ENCODE results near the gene UBIAD1.
A peak's percentile ranks its signal among the peaks of the same experiment; 100 is the strongest.
"Not testable (repeated sequence)": the region's sequence is repeated elsewhere in the genome, so short reads cannot be mapped to it uniquely, and the experiment has no call there.

The UBIAD1 gene

GRCh38 chr1:11302366-11302765 lies 29.4 kb downstream of the UBIAD1 start:
- no peak for DNase-seq (ENCODE audit: low read depth)
- H3K4me3 ChIP-seq (ENCODE audit: low read depth, low read length) = no peak overlapping the region

- H3K4me3 ChIP-seq (ENCODE audit: low read depth, low read length); DNase-seq (ENCODE audit: low read depth): not testable (repeated sequence)
These were observed 32.5 kb downstream of the UBIAD1 start for GRCh38 chr1:11305516-11305915.

- DNase-seq (ENCODE audit: low read depth) = no peak
- H3K4me3 ChIP-seq (ENCODE audit: low read depth, low read length) = no peak overlapping the region
These were observed 34.9 kb downstream of the UBIAD1 start for GRCh38 chr1:11307852-11308251.

GRCh38 chr1:11308699-11309224 lies 35.8 kb downstream of the UBIAD1 start:
- no peak for DNase-seq (ENCODE audit: low read depth)
- H3K4me3 ChIP-seq (ENCODE audit: low read depth, low read length) = no peak overlapping the region

- DNase-seq (ENCODE audit: low read depth) = no peak
- no peak overlapping the region for H3K4me3 ChIP-seq (ENCODE audit: low read depth, low read length)
These were observed 36.4 kb downstream of the UBIAD1 start for GRCh38 chr1:11309385-11309784.

GRCh38 chr1:11311816-11312755 lies 39.1 kb downstream of the UBIAD1 start:
- no peak for DNase-seq (ENCODE audit: low read depth)

GRCh38 chr1:11314959-11315358 lies 42.0 kb downstream of the UBIAD1 start:
- DNase-seq (ENCODE audit: low read depth) = no peak
- no peak overlapping the region for H3K4me3 ChIP-seq (ENCODE audit: low read depth, low read length)

More at GRCh38 chr1:11311816-11312755, 39.1 kb downstream of the UBIAD1 start:
- no peak overlapping the region for H3K4me3 ChIP-seq (ENCODE audit: low read depth, low read length)

GRCh38 chr1:11316701-11317100 lies 43.7 kb downstream of the UBIAD1 start:
- H3K4me3 ChIP-seq (ENCODE audit: low read depth, low read length) = no peak overlapping the region
- peak; percentile 71 for DNase-seq (ENCODE audit: low read depth)

GRCh38 chr1:11318982-11319381 lies 46.0 kb downstream of the UBIAD1 start:
- DNase-seq (ENCODE audit: low read depth) = no peak
- no peak overlapping the region for H3K4me3 ChIP-seq (ENCODE audit: low read depth, low read length)

- DNase-seq (ENCODE audit: low read depth) = no peak
- no peak overlapping the region for H3K4me3 ChIP-seq (ENCODE audit: low read depth, low read length)
These were observed 47.3 kb downstream of the UBIAD1 start for GRCh38 chr1:11320153-11320936.

- DNase-seq (ENCODE audit: low read depth) = no peak
- no peak overlapping the region for H3K4me3 ChIP-seq (ENCODE audit: low read depth, low read length)
These were observed 48.9 kb downstream of the UBIAD1 start for GRCh38 chr1:11321656-11322491.

- no peak for DNase-seq (ENCODE audit: low read depth)
These were observed 51.7 kb downstream of the UBIAD1 start for GRCh38 chr1:11324567-11325165.

GRCh38 chr1:11326070-11326469 lies 53.1 kb downstream of the UBIAD1 start:
- no peak for DNase-seq (ENCODE audit: low read depth)
- no peak overlapping the region for H3K4me3 ChIP-seq (ENCODE audit: low read depth, low read length)

More at GRCh38 chr1:11324567-11325165, 51.7 kb downstream of the UBIAD1 start:
- no peak overlapping the region for H3K4me3 ChIP-seq (ENCODE audit: low read depth, low read length)

- H3K4me3 ChIP-seq (ENCODE audit: low read depth, low read length) = no peak overlapping the region
- no peak for DNase-seq (ENCODE audit: low read depth)
These were observed 55.4 kb downstream of the UBIAD1 start for GRCh38 chr1:11328444-11328843.

- DNase-seq (ENCODE audit: low read depth) = no peak
- H3K4me3 ChIP-seq (ENCODE audit: low read depth, low read length) = no peak overlapping the region
These were observed 57.4 kb downstream of the UBIAD1 start for GRCh38 chr1:11330411-11330810.

- no peak for DNase-seq (ENCODE audit: low read depth)
- no peak overlapping the region for H3K4me3 ChIP-seq (ENCODE audit: low read depth, low read length)
These were observed 58.3 kb downstream of the UBIAD1 start for GRCh38 chr1:11331036-11331944.

- DNase-seq (ENCODE audit: low read depth) = no peak
- H3K4me3 ChIP-seq (ENCODE audit: low read depth, low read length) = no peak overlapping the region
These were observed 59.0 kb downstream of the UBIAD1 start for GRCh38 chr1:11331945-11332546.

- no peak for DNase-seq (ENCODE audit: low read depth)
- no peak overlapping the region for H3K4me3 ChIP-seq (ENCODE audit: low read depth, low read length)
These were observed 60.6 kb downstream of the UBIAD1 start for GRCh38 chr1:11333631-11334030.

Data from skeletal muscle cell (primary cell).